Measurements from ENCODE around the gene RSPH9.

RSPH9 gene, protein sequence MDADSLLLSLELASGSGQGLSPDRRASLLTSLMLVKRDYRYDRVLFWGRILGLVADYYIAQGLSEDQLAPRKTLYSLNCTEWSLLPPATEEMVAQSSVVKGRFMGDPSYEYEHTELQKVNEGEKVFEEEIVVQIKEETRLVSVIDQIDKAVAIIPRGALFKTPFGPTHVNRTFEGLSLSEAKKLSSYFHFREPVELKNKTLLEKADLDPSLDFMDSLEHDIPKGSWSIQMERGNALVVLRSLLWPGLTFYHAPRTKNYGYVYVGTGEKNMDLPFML

DNA sequence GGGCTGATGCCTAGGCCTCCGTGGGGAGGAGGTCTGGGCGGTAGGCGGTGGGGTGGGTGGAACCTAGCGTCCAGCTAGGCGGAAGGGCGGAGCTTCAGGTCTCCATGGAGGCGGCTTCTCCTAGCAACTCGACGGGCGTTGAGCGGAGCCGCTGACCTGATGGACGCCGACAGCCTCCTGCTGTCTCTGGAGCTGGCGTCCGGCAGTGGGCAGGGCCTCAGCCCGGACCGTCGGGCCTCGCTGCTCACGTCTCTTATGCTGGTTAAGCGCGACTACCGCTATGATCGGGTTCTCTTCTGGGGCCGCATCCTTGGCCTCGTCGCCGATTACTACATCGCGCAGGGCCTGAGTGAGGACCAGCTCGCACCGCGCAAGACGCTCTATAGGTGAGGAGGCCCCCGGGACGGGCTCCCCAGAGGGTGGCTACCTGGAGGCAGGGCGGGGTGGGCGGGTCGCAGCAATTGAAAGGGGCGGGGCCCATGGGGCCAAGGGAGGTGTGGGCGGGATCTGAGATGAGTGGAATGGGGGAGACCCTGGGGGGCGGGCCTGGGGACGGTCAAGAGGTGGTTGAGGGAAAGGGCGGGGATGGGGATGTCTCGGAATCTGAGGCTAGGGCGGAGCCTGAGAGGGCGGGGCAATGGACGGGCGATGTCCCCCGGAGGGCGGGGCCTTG, at the start of gene RSPH9:
Gene RSPH9 (plus strand): TSS at position 97 of the 673 bp plus-strand sequence. CDS start 63 bp downstream, at position 160.
- H3K4me1 ChIP-seq (ENCODE audit: control insufficient read depth, insufficient read depth, low read length), result peaks cover 8% of the 10 kb centered on the region
- H3K9ac ChIP-seq (ENCODE audit: low read length), result no peak within 1 kb of the TSS

DNA sequence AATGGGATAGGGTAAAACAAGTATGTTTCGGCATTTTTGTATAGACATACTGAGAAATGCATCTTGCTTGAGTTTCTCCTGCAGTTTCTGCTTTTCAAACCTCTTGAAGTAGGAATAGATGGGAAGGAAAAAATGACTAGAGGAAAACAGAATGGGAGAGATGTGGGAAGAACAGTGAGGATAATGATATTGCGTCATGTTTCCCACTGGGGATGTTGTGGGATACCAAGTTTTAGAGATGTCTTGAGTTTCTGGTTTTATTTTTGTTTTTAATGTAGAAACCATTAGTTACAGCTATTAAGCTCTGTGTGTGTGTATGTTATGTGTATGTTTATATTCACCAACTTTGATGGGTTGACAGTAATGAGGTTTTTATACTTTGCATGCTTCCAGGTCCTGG, 44.2 kb upstream of the RSPH9 start:
- no peaks in the 10 kb centered on the region for H3K36me3 ChIP-seq (ENCODE audit: control insufficient read depth, insufficient read depth, low read length)
- no peaks in the 10 kb centered on the region for H3K9me3 ChIP-seq (ENCODE audit: control insufficient read depth, low read length)
- no peaks in the 10 kb centered on the region for H3K27me3 ChIP-seq (ENCODE audit: control insufficient read depth, insufficient read depth, low read length)
- no peak overlapping the region for H3K4me3 ChIP-seq (ENCODE audit: low read length)
- H3K9ac ChIP-seq (ENCODE audit: low read length), result no peak overlapping the region
- no peaks in the 10 kb centered on the region for H3K4me1 ChIP-seq (ENCODE audit: control insufficient read depth, insufficient read depth, low read length)

More for the DNA sequence above, at the start of gene RSPH9:
- Histone ChIP-seq H3K9me3 (ENCODE audit: control insufficient read depth, low read length) (no peaks in the 10 kb centered on the region), H3K27me3 (ENCODE audit: control insufficient read depth, insufficient read depth, low read length) (no peaks in the 10 kb centered on the region), H3K36me3 (ENCODE audit: control insufficient read depth, insufficient read depth, low read length) (peaks cover 13% of the 10 kb centered on the region), H3K4me3 (ENCODE audit: low read length) (no peak within 1 kb of the TSS)

DNA sequence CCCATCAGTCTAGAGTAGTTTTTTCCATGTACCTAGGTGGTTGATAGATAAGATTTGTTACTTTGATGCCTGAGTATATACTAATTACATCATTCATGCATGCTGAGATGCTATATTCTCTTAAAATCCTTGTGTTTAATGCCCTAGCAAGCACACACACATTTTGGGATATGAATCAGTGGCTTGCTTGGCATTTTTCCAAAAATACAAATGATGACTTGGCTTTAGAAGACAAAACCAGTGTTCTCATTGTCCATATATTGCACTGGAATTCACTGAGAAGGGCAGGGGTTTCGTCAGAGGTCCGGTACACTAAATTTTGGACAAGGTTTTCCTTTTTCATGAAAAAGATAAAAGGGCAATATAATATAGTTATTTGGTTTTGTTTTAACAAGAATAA, 40.7 kb upstream of the RSPH9 start:
- Histone ChIP-seq H3K4me1 (ENCODE audit: control insufficient read depth, insufficient read depth, low read length) (no peaks in the 10 kb centered on the region), H3K27me3 (ENCODE audit: control insufficient read depth, insufficient read depth, low read length) (no peaks in the 10 kb centered on the region), H3K4me3 (ENCODE audit: low read length) (no peak overlapping the region), H3K9ac (ENCODE audit: low read length) (no peak overlapping the region), H3K36me3 (ENCODE audit: control insufficient read depth, insufficient read depth, low read length) (no peaks in the 10 kb centered on the region), H3K9me3 (ENCODE audit: control insufficient read depth, low read length) (no peaks in the 10 kb centered on the region)

DNA sequence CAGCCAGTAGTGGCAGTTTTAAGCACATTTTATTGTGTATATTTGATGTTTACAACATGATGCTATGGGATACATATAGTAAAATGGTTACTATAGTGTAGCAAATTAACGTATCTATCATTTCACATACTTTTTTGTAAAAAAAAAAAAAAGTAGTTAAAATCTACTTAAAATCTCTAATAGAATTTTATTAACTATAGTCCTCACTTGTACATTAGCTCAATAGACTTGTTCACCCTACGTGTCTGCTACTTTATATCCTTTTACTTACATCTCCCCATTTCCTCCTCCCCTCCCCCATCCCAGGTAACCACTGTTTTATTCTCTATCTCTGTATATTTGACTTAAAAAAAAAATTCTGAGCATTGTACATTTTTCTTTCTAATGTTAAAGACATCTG, 38.8 kb upstream of the RSPH9 start:
- H3K27me3 ChIP-seq (ENCODE audit: control insufficient read depth, insufficient read depth, low read length), result no peaks in the 10 kb centered on the region
- H3K9ac ChIP-seq (ENCODE audit: low read length), result no peak overlapping the region
- no peaks in the 10 kb centered on the region for H3K9me3 ChIP-seq (ENCODE audit: control insufficient read depth, low read length)
- H3K4me1 ChIP-seq (ENCODE audit: control insufficient read depth, insufficient read depth, low read length), result no peaks in the 10 kb centered on the region
- no peaks in the 10 kb centered on the region for H3K36me3 ChIP-seq (ENCODE audit: control insufficient read depth, insufficient read depth, low read length)
- H3K4me3 ChIP-seq (ENCODE audit: low read length), result no peak overlapping the region

DNA sequence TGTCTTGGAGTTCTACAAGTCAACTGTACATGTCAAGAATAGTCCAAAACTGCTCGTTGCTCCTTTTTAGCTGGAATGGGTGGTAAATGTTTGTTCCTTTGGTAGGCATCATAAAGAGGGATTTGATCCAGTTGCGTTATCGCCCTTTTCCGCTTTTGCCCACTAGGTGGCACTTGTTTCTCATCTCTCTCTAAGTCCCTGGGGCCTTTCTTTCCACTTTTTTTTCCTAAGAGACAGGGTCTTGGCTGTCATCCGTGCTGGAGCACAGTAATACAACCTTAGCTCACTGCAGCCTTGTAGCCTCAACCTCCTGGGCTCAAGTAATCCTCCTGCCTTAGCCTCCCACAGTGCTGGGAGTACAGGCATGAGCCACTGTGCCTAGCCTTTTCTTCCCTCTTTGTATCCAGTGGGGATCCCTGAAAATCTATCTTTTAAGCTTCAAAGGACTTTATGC, 36.5 kb upstream of the RSPH9 start:
- H3K9me3 ChIP-seq (ENCODE audit: control insufficient read depth, low read length), result no peaks in the 10 kb centered on the region
- no peak overlapping the region for H3K9ac ChIP-seq (ENCODE audit: low read length)
- H3K4me3 ChIP-seq (ENCODE audit: low read length), result no peak overlapping the region
- no peaks in the 10 kb centered on the region for H3K27me3 ChIP-seq (ENCODE audit: control insufficient read depth, insufficient read depth, low read length)
- H3K36me3 ChIP-seq (ENCODE audit: control insufficient read depth, insufficient read depth, low read length), result no peaks in the 10 kb centered on the region
- H3K4me1 ChIP-seq (ENCODE audit: control insufficient read depth, insufficient read depth, low read length), result no peaks in the 10 kb centered on the region

DNA sequence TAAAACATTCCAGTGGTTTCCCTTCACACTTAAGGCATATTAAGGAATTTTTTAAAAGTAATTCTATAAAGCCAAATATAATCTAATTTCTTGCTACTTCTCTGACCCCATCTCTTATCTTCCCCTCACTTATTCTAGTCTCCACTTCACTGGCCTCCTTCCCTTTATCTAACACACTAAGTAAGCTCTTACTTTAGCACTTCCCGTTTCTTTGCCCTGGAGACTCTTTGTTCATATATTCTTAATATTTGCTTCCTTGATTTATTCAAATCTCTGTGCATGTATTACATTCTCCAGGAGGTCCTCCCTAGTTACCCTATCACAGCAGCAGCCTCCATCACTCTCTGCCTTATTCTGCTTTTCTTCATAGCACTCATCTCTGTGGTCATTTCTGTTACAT, 36.0 kb upstream of the RSPH9 start:
- H3K27me3 ChIP-seq (ENCODE audit: control insufficient read depth, insufficient read depth, low read length), result no peaks in the 10 kb centered on the region
- no peak overlapping the region for H3K4me3 ChIP-seq (ENCODE audit: low read length)
- H3K9me3 ChIP-seq (ENCODE audit: control insufficient read depth, low read length), result no peaks in the 10 kb centered on the region
- H3K36me3 ChIP-seq (ENCODE audit: control insufficient read depth, insufficient read depth, low read length), result no peaks in the 10 kb centered on the region
- no peaks in the 10 kb centered on the region for H3K4me1 ChIP-seq (ENCODE audit: control insufficient read depth, insufficient read depth, low read length)
- no peak overlapping the region for H3K9ac ChIP-seq (ENCODE audit: low read length)

DNA sequence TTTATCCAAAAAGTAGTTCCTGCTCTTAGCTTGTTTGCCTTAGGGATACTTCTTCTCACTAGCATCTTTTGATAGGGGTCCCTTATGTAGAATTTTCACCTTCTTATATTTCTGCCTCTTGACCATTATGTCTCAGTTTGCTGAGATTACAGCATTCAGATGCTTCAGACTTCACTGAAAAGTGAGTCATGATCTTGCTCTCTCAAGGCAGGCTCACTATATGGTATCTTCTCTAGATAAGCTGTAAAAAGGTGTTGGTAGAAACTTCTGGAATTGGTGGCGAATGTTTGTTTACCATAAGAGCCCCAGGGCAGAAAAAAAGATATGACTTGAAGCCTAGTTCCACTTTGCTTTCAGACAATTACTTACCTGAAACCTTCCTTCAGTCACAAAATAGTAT, 35.4 kb upstream of the RSPH9 start:
- no peaks in the 10 kb centered on the region for H3K9me3 ChIP-seq (ENCODE audit: control insufficient read depth, low read length)
- no peak overlapping the region for H3K9ac ChIP-seq (ENCODE audit: low read length)
- no peaks in the 10 kb centered on the region for H3K4me1 ChIP-seq (ENCODE audit: control insufficient read depth, insufficient read depth, low read length)
- H3K4me3 ChIP-seq (ENCODE audit: low read length), result no peak overlapping the region
- H3K27me3 ChIP-seq (ENCODE audit: control insufficient read depth, insufficient read depth, low read length), result no peaks in the 10 kb centered on the region
- no peaks in the 10 kb centered on the region for H3K36me3 ChIP-seq (ENCODE audit: control insufficient read depth, insufficient read depth, low read length)

DNA sequence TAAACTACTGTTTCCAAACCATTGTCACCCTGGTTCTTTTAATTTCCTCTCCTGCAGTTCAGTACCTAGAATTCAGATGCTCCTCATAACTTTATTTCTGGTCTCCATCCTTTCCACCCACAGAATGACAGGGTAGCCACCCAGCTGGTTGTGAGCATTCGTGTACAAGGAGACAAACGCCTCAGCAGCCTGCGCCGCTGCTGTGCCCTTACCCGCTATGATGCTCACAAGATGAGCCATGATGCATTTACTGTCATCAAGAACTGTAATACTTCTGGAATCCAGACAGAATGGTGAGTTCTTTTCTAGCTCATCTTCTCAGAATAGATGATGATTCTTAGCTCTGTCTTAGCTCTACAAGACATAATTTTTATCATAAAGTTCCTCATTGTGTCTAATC, 34.4 kb upstream of the RSPH9 start:
- no peak overlapping the region for H3K4me3 ChIP-seq (ENCODE audit: low read length)
- no peaks in the 10 kb centered on the region for H3K27me3 ChIP-seq (ENCODE audit: control insufficient read depth, insufficient read depth, low read length)
- no peaks in the 10 kb centered on the region for H3K4me1 ChIP-seq (ENCODE audit: control insufficient read depth, insufficient read depth, low read length)
- H3K9ac ChIP-seq (ENCODE audit: low read length), result no peak overlapping the region
- no peaks in the 10 kb centered on the region for H3K9me3 ChIP-seq (ENCODE audit: control insufficient read depth, low read length)
- no peaks in the 10 kb centered on the region for H3K36me3 ChIP-seq (ENCODE audit: control insufficient read depth, insufficient read depth, low read length)

DNA sequence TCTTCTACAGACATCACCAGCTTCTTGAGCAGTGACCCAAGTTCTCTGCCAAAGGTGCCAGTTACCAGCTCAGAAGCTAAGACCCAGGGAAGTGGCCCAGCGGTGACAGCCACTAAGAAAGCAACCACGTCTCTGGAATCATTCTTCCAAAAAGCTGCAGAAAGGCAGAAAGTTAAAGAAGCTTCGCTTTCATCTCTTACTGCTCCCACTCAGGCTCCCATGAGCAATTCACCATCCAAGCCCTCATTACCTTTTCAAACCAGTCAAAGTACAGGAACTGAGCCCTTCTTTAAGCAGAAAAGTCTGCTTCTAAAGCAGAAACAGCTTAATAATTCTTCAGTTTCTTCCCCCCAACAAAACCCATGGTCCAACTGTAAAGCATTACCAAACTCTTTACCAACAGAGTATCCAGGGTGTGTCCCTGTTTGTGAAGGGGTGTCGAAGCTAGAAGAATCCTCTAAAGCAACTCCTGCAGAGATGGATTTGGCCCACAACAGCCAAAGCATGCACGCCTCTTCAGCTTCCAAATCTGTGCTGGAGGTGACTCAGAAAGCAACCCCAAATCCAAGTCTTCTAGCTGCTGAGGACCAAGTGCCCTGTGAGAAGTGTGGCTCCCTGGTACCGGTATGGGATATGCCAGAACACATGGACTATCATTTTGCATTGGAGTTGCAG, 31.0 kb upstream of the RSPH9 start:
- Histone ChIP-seq H3K9ac (ENCODE audit: low read length) (no peak overlapping the region), H3K9me3 (ENCODE audit: control insufficient read depth, low read length) (no peaks in the 10 kb centered on the region), H3K4me1 (ENCODE audit: control insufficient read depth, insufficient read depth, low read length) (no peaks in the 10 kb centered on the region), H3K36me3 (ENCODE audit: control insufficient read depth, insufficient read depth, low read length) (no peaks in the 10 kb centered on the region), H3K27me3 (ENCODE audit: control insufficient read depth, insufficient read depth, low read length) (no peaks in the 10 kb centered on the region), H3K4me3 (ENCODE audit: low read length) (no peak overlapping the region)

DNA sequence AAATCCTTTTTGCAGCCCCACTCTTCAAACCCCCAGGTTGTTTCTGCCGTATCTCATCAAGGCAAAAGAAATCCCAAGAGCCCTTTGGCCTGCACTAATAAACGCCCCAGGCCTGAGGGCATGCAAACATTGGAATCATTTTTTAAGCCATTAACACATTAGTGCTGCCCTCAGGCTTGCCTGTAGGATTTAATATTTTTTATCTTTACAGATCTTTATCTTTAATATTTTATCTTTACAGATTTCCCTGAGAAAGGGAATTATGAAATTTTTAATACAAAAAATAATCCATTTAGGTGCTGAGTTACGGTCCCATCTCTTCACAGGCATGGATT, 30.5 kb upstream of the RSPH9 start:
- H3K9ac ChIP-seq (ENCODE audit: low read length), result no peak overlapping the region
- H3K27me3 ChIP-seq (ENCODE audit: control insufficient read depth, insufficient read depth, low read length), result no peaks in the 10 kb centered on the region
- H3K4me3 ChIP-seq (ENCODE audit: low read length), result no peak overlapping the region
- H3K9me3 ChIP-seq (ENCODE audit: control insufficient read depth, low read length), result no peaks in the 10 kb centered on the region
- H3K4me1 ChIP-seq (ENCODE audit: control insufficient read depth, insufficient read depth, low read length), result no peaks in the 10 kb centered on the region
- H3K36me3 ChIP-seq (ENCODE audit: control insufficient read depth, insufficient read depth, low read length), result no peaks in the 10 kb centered on the region

DNA sequence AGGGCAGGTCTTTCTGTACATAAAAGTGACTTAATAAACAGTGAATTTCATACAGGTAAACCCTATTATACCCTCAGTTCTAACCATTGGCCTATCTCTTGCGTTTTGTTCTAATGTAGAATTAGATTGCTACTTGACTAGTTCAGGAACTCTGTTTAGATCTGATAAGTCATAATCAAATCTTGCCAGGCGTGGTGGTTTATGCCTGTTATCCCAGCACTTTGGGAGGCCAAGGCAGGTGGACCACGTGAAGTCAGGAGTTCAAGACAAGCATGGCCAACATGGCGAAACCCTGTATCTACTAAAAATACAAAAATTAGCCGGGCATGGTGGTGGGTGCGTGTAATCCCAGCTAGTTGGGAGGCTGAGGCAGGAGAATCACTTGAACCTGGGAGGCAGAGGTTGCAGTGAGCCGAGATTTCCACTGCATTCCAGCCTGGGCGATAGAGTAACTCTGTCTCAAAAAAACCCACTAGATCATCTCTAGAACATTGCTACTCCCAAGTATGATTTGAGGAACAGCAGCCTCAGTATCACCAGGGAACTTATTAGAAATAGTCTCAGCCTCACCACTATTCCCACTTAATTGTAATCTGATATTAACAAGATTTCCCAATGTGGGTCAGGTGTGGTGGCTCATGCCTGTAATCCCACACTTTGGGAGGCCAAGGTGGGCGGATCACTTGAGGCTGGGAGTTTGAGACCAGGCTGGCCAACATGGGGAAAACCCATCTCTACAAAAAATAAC, 27.9 kb upstream of the RSPH9 start:
- Histone ChIP-seq H3K27me3 (ENCODE audit: control insufficient read depth, insufficient read depth, low read length) (no peaks in the 10 kb centered on the region), H3K4me3 (ENCODE audit: low read length) (no peak overlapping the region), H3K4me1 (ENCODE audit: control insufficient read depth, insufficient read depth, low read length) (no peaks in the 10 kb centered on the region), H3K9me3 (ENCODE audit: control insufficient read depth, low read length) (no peaks in the 10 kb centered on the region), H3K9ac (ENCODE audit: low read length) (no peak overlapping the region), H3K36me3 (ENCODE audit: control insufficient read depth, insufficient read depth, low read length) (peaks cover 9% of the 10 kb centered on the region)
